Colonic mucosa (tissue), 4 donors: ENCODE results near the gene USB1. TPM values are rescaled to one million over a fixed set of nuclear protein-coding genes. Genes with fewer than 3 reads are reported as not detected.

ENCODE experiments used
- DNase-seq: peaks from one replicate; pipeline ENCODE4 v3.0.0-alpha.2; 2020
- H3K27ac ChIP-seq: fragments of 200-600 bp; one replicate; pipeline ENCODE4 v1.8.0; 2021
- H3K27me3 ChIP-seq: fragments of 200-600 bp; one replicate; pipeline ENCODE4 v1.8.0; 2021
- H3K36me3 ChIP-seq: fragments of 200-600 bp; one replicate; pipeline ENCODE4 v1.8.0; 2021
- H3K4me1 ChIP-seq: fragments of 200-600 bp; one replicate; pipeline ENCODE4 v1.8.0; 2021; ENCODE audit warnings: mild to moderate bottlenecking
- H3K4me3 ChIP-seq: fragments of 200-600 bp; one replicate; pipeline ENCODE4 v1.8.0; 2021
- H3K9ac ChIP-seq, 2 donors: one replicate each; pipeline ENCODE4 v1.7.0; 2013; ENCODE audit warnings: control low read depth in 2 of 2, low read depth in 2 of 2, low read length in 2 of 2
- H3K9me3 ChIP-seq: fragments of 200-600 bp; one replicate; pipeline ENCODE4 v1.8.0; 2021
- intact Hi-C: fragments of 100-400 bp; cut with DNase I; formaldehyde crosslinking; loops from one replicate; pipeline ENCODE4 v1.14.1; 2022
- total RNA-seq, 2 donors: library from RNA; stranded (reverse); fragmentation: NEBNext Ultra II Directional in 1 of 2; extraction: Animal tissue kit (Norgen Biotek cat#: 25700) in 1 of 2; gene quantifications; one replicate each; pipeline ENCODE4 v1.2.1, GENCODE V29; 2021
- TF ChIP-seq, protein P1 (sequence below): fragments of 200-600 bp; IDR thresholded peaks from one replicate; pipeline ENCODE4 v1.8.0; 2022; ENCODE audit warnings: antibody characterized with exemption, mild to moderate bottlenecking
- donor health status: healthy.
- donor health status: DM: no; HTN: no; CAD: no.
- donor health status: DM: no; HTN: no; CAD: no.

The USB1 gene
- total RNA-seq, 2 donors from 2014 or later, result 34.2 to 49.8 TPM

DNA sequence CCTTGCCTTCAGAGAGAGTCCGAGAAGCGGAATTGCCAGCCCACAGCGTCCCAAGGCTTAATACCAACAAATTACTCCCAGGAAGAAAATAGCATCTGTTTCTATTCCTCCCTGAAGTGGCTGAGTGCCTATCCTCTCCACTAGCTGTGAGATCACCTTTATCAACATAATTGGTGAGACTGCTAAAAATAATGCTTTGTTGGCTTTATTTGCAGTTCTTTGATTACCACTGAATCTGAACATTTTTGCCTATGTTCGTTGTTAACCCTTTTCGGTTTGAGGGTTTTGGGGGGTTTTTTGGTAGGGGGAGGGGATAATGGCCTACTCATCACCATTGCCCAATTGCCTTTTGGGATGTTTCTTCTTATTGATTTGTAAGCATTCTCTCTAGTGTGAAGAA lies 55.4 kb downstream of the USB1 start:
- TF ChIP-seq, protein P1, sequence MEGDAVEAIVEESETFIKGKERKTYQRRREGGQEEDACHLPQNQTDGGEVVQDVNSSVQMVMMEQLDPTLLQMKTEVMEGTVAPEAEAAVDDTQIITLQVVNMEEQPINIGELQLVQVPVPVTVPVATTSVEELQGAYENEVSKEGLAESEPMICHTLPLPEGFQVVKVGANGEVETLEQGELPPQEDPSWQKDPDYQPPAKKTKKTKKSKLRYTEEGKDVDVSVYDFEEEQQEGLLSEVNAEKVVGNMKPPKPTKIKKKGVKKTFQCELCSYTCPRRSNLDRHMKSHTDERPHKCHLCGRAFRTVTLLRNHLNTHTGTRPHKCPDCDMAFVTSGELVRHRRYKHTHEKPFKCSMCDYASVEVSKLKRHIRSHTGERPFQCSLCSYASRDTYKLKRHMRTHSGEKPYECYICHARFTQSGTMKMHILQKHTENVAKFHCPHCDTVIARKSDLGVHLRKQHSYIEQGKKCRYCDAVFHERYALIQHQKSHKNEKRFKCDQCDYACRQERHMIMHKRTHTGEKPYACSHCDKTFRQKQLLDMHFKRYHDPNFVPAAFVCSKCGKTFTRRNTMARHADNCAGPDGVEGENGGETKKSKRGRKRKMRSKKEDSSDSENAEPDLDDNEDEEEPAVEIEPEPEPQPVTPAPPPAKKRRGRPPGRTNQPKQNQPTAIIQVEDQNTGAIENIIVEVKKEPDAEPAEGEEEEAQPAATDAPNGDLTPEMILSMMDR, result no peak

DNA sequence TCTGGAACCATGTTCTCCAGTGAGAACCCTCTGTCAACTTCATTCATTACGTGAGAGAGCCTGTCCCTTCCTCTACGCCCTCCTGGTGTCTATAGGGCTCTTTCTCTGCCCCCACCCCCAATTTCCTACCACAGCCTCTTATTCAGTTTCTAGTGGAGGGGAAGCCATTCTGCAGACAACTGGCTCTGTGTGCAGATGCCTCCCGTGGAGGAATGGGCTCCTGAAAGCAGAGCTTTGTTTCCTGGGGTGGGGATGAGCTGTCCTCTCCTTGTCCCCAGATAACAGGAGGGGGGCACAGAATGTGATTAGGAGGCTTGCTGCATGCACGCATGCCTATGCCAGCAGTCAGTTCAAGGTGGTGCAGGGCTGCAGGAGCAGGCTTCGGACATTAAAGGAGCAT lies 55.9 kb downstream of the USB1 start:
- intact Hi-C loops, result no loop called here
- no peak for DNase-seq
- H3K27ac ChIP-seq, result no peak overlapping the region

More for the DNA sequence above, 55.4 kb downstream of the USB1 start:
- Histone ChIP-seq H3K27me3 (no peaks in the 10 kb centered on the region), H3K4me3 (no peak overlapping the region), H3K36me3 (no peaks in the 10 kb centered on the region), H3K9ac (no peak overlapping the region), H3K4me1 (no peaks in the 10 kb centered on the region), H3K27ac (no peak overlapping the region), H3K9me3 (no peaks in the 10 kb centered on the region)
- intact Hi-C loops, result no loop called here
- DNase-seq, result no peak

GRCh38 chr16:58057784-58058183 lies 56.6 kb downstream of the USB1 start:
- Histone ChIP-seq H3K4me1 (no peaks in the 10 kb centered on the region), H3K9ac (no peak overlapping the region), H3K27ac (no peak overlapping the region), H3K27me3 (no peaks in the 10 kb centered on the region), H3K36me3 (no peaks in the 10 kb centered on the region), H3K4me3 (no peak overlapping the region), H3K9me3 (no peaks in the 10 kb centered on the region)
- TF ChIP-seq, protein P1, result no peak
- intact Hi-C loops, result no loop called here
- DNase-seq, result no peak

More for the DNA sequence above, 55.9 kb downstream of the USB1 start:
- H3K27me3 ChIP-seq, result no peaks in the 10 kb centered on the region
- no peak overlapping the region for H3K9ac ChIP-seq
- H3K4me1 ChIP-seq, result no peaks in the 10 kb centered on the region
- TF ChIP-seq, protein P1, result no peak
- H3K4me3 ChIP-seq, result no peak overlapping the region
- H3K36me3 ChIP-seq, result no peaks in the 10 kb centered on the region
- H3K9me3 ChIP-seq, result no peaks in the 10 kb centered on the region

- Histone ChIP-seq H3K4me3 (no peak overlapping the region), H3K36me3 (no peaks in the 10 kb centered on the region), H3K9me3 (no peaks in the 10 kb centered on the region), H3K9ac (no peak overlapping the region), H3K27me3 (no peaks in the 10 kb centered on the region), H3K27ac (no peak overlapping the region), H3K4me1 (no peaks in the 10 kb centered on the region)
- intact Hi-C loops, result no loop called here
- DNase-seq, result no peak
- TF ChIP-seq, protein P1, result no peak
Observed at GRCh38 chr16:58062821-58063220, 61.6 kb downstream of the USB1 start.

DNA sequence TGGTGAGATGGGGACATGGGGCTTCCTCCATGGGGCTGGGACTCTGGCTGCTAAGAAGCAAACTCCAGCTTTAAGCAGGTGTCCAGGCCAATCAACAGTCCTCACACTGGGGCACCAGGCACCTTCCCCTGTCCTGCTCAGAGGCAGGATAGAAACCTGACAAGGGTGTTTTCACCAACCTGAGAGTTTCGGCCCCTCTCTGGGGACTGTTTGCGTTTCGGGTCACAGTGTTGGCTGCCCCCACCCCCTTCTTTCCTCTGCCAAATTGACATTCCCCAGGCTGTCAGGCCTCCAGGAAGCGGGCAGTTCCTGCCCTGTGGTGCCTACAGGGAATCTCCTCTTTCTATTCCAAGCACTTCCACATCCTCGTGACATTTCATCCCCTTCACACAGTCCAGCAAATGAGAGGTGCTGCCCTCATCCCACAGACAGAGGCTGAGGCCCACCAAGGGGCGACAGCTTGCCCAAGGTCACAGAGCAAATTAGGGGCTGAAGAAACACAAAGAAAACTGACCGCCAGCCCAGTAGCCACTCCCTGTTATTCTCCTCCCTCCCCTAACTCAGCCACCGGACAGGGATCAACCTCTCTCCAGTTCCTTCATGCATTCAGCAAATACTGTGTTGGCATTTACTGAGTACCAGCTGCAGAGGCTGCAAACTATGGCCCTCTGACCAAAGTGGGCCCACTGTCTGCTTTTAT lies 62.3 kb downstream of the USB1 start:
- no peaks in the 10 kb centered on the region for H3K9me3 ChIP-seq
- no peak overlapping the region for H3K9ac ChIP-seq
- TF ChIP-seq, protein P1, result no peak
- DNase-seq, result no peak
- no peaks in the 10 kb centered on the region for H3K4me1 ChIP-seq
- no peak overlapping the region for H3K27ac ChIP-seq
- intact Hi-C loops, result no loop called here
- H3K4me3 ChIP-seq, result no peak overlapping the region
- H3K27me3 ChIP-seq, result no peaks in the 10 kb centered on the region
- no peaks in the 10 kb centered on the region for H3K36me3 ChIP-seq
